Skeletal muscle tissue (tissue), 4 donors: ENCODE measurements around the gene MFAP3. TPM values are rescaled to one million over a fixed set of nuclear protein-coding genes. Genes with fewer than 3 reads are reported as not detected.

Experiments used
- H3K27ac ChIP-seq: one replicate; pipeline ENCODE4 v1.7.0; 2013; ENCODE audit warnings: mild to moderate bottlenecking, low read depth, low read length, inconsistent platforms
- H3K27me3 ChIP-seq, 3 donors: one replicate each; pipeline ENCODE4 v1.7.0; 2013; ENCODE audit warnings: low read length in 3 of 3; ENCODE audit not compliant: control insufficient read depth in 3 of 3, insufficient read depth in 3 of 3
- H3K36me3 ChIP-seq, 3 donors: one replicate each; pipeline ENCODE4 v1.7.0; 2013; ENCODE audit warnings: low read length in 3 of 3; ENCODE audit not compliant: control insufficient read depth in 3 of 3, insufficient read depth in 3 of 3
- H3K4me1 ChIP-seq, 3 donors: one replicate each; pipeline ENCODE4 v1.7.0; 2013; ENCODE audit warnings: low read length in 3 of 3, mild to moderate bottlenecking in 3 of 3; ENCODE audit not compliant: control insufficient read depth in 3 of 3, insufficient read depth in 3 of 3
- H3K4me3 ChIP-seq, 3 donors: one replicate each; pipeline ENCODE4 v1.7.0; 2013; ENCODE audit warnings: low read length in 3 of 3
- H3K9ac ChIP-seq, 3 donors: one replicate each; pipeline ENCODE4 v1.7.0; 2013; ENCODE audit warnings: low read length in 3 of 3, mild to moderate bottlenecking in 3 of 3, moderate library complexity in 2 of 3, low read depth in 1 of 3
- H3K9me3 ChIP-seq, 3 donors: one replicate each; pipeline ENCODE4 v1.7.0; 2013; ENCODE audit warnings: low read length in 3 of 3; ENCODE audit not compliant: control insufficient read depth in 3 of 3
- total RNA-seq: library from RNA; depleted of rRNA; stranded (reverse); fragments of >200 nt; gene quantifications from one replicate; pipeline ENCODE4 v1.2.3, GENCODE V29; 2014
- donor health status: Osteomylitis.

Gene MFAP3
- total RNA-seq, 1 donor from 2014 or later: 69.9 TPM

GRCh38 chr5:154086146-154086545 lies 47.4 kb downstream of the MFAP3 start:
- no peaks in the 10 kb centered on the region for H3K36me3 ChIP-seq
- H3K9me3 ChIP-seq: no peaks in the 10 kb centered on the region
- H3K4me1 ChIP-seq: no peaks in the 10 kb centered on the region
- no peak overlapping the region for H3K9ac ChIP-seq
- H3K27ac ChIP-seq: no peak overlapping the region
- no peak overlapping the region for H3K4me3 ChIP-seq
- H3K27me3 ChIP-seq: no peaks in the 10 kb centered on the region

GRCh38 chr5:154086641-154087040 lies 47.9 kb downstream of the MFAP3 start:
- Histone ChIP-seq H3K27ac (no peak overlapping the region), H3K36me3 (no peaks in the 10 kb centered on the region), H3K4me3 (no peak overlapping the region), H3K9ac (no peak overlapping the region), H3K4me1 (peaks cover under 1 to 3% (median 3%) of the 10 kb centered on the region in 3 donors), H3K9me3 (no peaks in the 10 kb centered on the region), H3K27me3 (no peaks in the 10 kb centered on the region)

DNA sequence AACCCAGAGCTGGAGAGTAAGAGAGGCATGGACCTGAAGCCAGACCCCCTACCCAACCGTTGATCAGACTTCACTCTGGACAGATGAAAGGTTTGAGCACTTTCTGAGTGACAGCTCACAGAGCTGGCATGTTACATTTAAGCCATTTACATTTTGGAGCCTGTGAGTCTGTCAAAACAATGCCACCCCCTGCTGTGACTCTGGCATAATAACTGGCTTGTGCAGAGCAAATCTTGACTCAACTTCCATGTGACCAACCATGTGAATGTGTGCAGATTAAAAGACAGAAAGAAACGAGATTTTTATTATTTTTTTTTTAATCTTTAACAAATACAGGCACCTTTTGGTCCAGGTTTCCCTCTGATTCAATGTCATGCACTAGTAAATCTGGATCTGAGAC lies 48.5 kb downstream of the MFAP3 start:
- Histone ChIP-seq H3K27me3 (no peaks in the 10 kb centered on the region), H3K9me3 (no peaks in the 10 kb centered on the region), H3K27ac (no peak overlapping the region), H3K4me3 (no peak overlapping the region), H3K36me3 (no peaks in the 10 kb centered on the region), H3K4me1 (peaks cover 5 to 9% (median 9%) of the 10 kb centered on the region in 3 donors), H3K9ac (no peak overlapping the region)

DNA sequence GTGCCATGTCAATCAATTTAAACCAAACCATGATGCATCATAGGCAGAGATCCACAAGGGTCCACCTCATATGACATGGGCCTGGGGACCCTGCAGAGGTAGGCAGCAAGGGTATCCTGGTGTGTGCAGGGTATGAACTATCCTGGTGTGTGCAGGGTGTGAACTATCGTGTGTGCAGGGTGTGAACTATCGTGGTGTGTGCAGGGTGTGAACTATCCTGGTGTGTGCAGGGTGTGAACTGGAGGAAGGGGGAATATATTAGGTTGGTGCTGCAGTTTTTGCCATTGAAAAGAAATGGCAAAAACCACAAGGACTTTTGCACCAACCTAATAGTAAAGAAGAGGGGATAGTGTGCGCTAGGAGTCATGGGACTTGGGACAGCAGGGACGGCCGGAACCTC lies 50.0 kb downstream of the MFAP3 start:
- H3K36me3 ChIP-seq: no peaks in the 10 kb centered on the region
- H3K9ac ChIP-seq: no peak overlapping the region
- no peak overlapping the region for H3K4me3 ChIP-seq
- H3K4me1 ChIP-seq: peaks cover 9 to 16% (median 13%) of the 10 kb centered on the region in 3 donors
- no peak overlapping the region for H3K27ac ChIP-seq
- no peaks in the 10 kb centered on the region for H3K27me3 ChIP-seq
- H3K9me3 ChIP-seq: no peaks in the 10 kb centered on the region

DNA sequence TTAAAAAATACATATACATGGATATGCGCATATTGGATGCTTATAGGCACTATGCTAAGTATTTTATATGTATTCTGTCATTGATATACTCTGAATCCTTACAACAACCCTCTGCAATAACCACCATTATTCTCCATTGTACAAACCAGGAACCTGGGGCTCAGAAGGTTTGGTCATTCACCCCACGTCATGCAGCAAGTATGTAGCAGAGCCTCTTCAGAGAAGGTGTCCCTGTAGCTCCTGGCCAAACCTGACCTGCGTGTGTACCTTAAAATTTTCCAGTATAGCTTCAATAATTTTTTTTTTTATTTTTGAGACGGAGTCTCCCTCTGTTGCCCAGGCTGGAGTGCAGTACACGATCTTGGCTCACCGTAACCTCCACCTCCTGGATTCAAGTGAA lies 51.9 kb downstream of the MFAP3 start:
- no peak overlapping the region for H3K9ac ChIP-seq
- peaks cover 9 to 16% (median 13%) of the 10 kb centered on the region in 3 donors for H3K4me1 ChIP-seq
- H3K36me3 ChIP-seq: no peaks in the 10 kb centered on the region
- H3K9me3 ChIP-seq: no peaks in the 10 kb centered on the region
- no peak overlapping the region for H3K4me3 ChIP-seq
- no peaks in the 10 kb centered on the region for H3K27me3 ChIP-seq
- no peak overlapping the region for H3K27ac ChIP-seq

- Histone ChIP-seq H3K9ac (no peak overlapping the region), H3K4me1 (peaks cover 9 to 16% (median 13%) of the 10 kb centered on the region in 3 donors), H3K4me3 (no peak overlapping the region), H3K9me3 (no peaks in the 10 kb centered on the region), H3K36me3 (no peaks in the 10 kb centered on the region), H3K27ac (no peak overlapping the region), H3K27me3 (no peaks in the 10 kb centered on the region)
Measured at GRCh38 chr5:154092356-154093141, 53.8 kb downstream of the MFAP3 start.

- peaks cover 9 to 16% (median 13%) of the 10 kb centered on the region in 3 donors for H3K4me1 ChIP-seq
- no peak overlapping the region for H3K4me3 ChIP-seq
- no peaks in the 10 kb centered on the region for H3K9me3 ChIP-seq
- H3K9ac ChIP-seq: no peak overlapping the region
- H3K36me3 ChIP-seq: no peaks in the 10 kb centered on the region
- no peak overlapping the region for H3K27ac ChIP-seq
- H3K27me3 ChIP-seq: no peaks in the 10 kb centered on the region
Measured at GRCh38 chr5:154093142-154093532, 54.4 kb downstream of the MFAP3 start.

- Histone ChIP-seq H3K4me1 (peaks cover 9 to 16% (median 13%) of the 10 kb centered on the region in 3 donors), H3K27me3 (no peaks in the 10 kb centered on the region), H3K36me3 (no peaks in the 10 kb centered on the region), H3K27ac (no peak overlapping the region), H3K9me3 (no peaks in the 10 kb centered on the region), H3K4me3 (no peak overlapping the region), H3K9ac (no peak overlapping the region)
Measured at GRCh38 chr5:154095904-154096303, 57.1 kb downstream of the MFAP3 start.

DNA sequence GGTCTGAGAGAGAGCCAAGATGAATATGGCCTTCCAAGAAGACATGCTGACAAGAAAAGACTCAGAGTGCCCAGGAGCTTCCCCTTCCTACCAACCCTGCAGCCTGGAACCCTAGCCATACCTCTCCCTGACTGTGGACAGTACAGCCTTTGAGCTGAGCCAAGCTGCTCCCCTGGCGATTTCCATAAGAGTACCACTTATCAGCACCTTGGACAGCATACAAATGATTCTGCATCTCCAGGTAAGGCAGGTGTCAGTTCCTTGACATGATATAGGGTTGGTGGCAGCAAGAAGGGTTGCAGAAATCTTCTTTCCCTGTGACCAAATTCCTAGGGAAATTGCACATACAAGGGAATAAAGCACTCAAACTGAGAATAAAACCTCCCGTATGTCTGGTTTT lies 58.3 kb downstream of the MFAP3 start:
- no peak overlapping the region for H3K9ac ChIP-seq
- no peak overlapping the region for H3K4me3 ChIP-seq
- no peaks in the 10 kb centered on the region for H3K36me3 ChIP-seq
- no peaks in the 10 kb centered on the region for H3K27me3 ChIP-seq
- no peaks in the 10 kb centered on the region for H3K9me3 ChIP-seq
- H3K4me1 ChIP-seq: peaks cover 4 to 9% (median 7%) of the 10 kb centered on the region in 3 donors
- H3K27ac ChIP-seq: no peak overlapping the region

- no peak overlapping the region for H3K9ac ChIP-seq
- no peak overlapping the region for H3K4me3 ChIP-seq
- no peaks in the 10 kb centered on the region for H3K27me3 ChIP-seq
- no peak overlapping the region for H3K27ac ChIP-seq
- no peaks in the 10 kb centered on the region for H3K4me1 ChIP-seq
- H3K36me3 ChIP-seq: no peaks in the 10 kb centered on the region
- H3K9me3 ChIP-seq: no peaks in the 10 kb centered on the region
Measured at GRCh38 chr5:154098465-154098864, 59.7 kb downstream of the MFAP3 start.
